ENCODE data around the gene ACSS2.

ACSS2 gene

GRCh38 chr20:34915749-34916455, 39.5 kb downstream of the ACSS2 start:
- no peak for DNase-seq

- DNase-seq, result no peak
Measured at GRCh38 chr20:34916774-34917354, 40.5 kb downstream of the ACSS2 start.

- no peak for DNase-seq
Measured at GRCh38 chr20:34920055-34920454, 43.6 kb downstream of the ACSS2 start.

GRCh38 chr20:34921436-34921835, 45.0 kb downstream of the ACSS2 start:
- no peak for DNase-seq

- no peak for DNase-seq
Measured at GRCh38 chr20:34922654-34923381, 46.4 kb downstream of the ACSS2 start.

GRCh38 chr20:34923414-34923813, 47.0 kb downstream of the ACSS2 start:
- no peak for DNase-seq

- DNase-seq, result no peak
Measured at GRCh38 chr20:34925341-34925740, 48.9 kb downstream of the ACSS2 start.

GRCh38 chr20:34925981-34926380, 49.6 kb downstream of the ACSS2 start:
- DNase-seq, result no peak

- no peak for DNase-seq
Measured at GRCh38 chr20:34926581-34926980, 50.2 kb downstream of the ACSS2 start.

GRCh38 chr20:34927736-34928135, 51.3 kb downstream of the ACSS2 start:
- DNase-seq, result no peak

GRCh38 chr20:34928411-34928810, 52.0 kb downstream of the ACSS2 start:
- DNase-seq, result no peak

GRCh38 chr20:34931771-34932170, 55.4 kb downstream of the ACSS2 start:
- no peak for DNase-seq

GRCh38 chr20:34938466-34939163, 62.2 kb downstream of the ACSS2 start:
- no peak for DNase-seq

GRCh38 chr20:34940081-34940481, 63.7 kb downstream of the ACSS2 start:
- no peak for DNase-seq

GRCh38 chr20:34941226-34941625, 64.8 kb downstream of the ACSS2 start:
- DNase-seq, result no peak

GRCh38 chr20:34942301-34942700, 65.9 kb downstream of the ACSS2 start:
- no peak for DNase-seq

- DNase-seq, result no peak
Measured at GRCh38 chr20:34943808-34944567, 67.6 kb downstream of the ACSS2 start.

- no peak for DNase-seq
Measured at GRCh38 chr20:34945315-34946077, 69.1 kb downstream of the ACSS2 start.

- no peak for DNase-seq
Measured at GRCh38 chr20:34946661-34947060, 70.2 kb downstream of the ACSS2 start.

- DNase-seq, result no peak
Measured at GRCh38 chr20:34947336-34947735, 70.9 kb downstream of the ACSS2 start.

GRCh38 chr20:34948030-34948429, 71.6 kb downstream of the ACSS2 start:
- no peak for DNase-seq

- no peak for DNase-seq
Measured at GRCh38 chr20:34949120-34949519, 72.7 kb downstream of the ACSS2 start.
